SK-N-SH (cell line): ENCODE measurements around the gene BNIP3. TPM values are rescaled to one million over a fixed set of nuclear protein-coding genes. Genes with fewer than 3 reads are reported as not detected.

ENCODE experiments used
- CTCF ChIA-PET: fragments of 300-600, 350-600 bp; formaldehyde crosslinking; extraction: SDS; loops from one replicate; lab custom pipeline; 2021; lab: Yijun Ruan, JAX
- POLR2A ChIA-PET: fragments of 350-600 bp; sonication (Branson Sonifier 250); formaldehyde crosslinking; extraction: SDS; loops from one replicate; lab custom pipeline; 2020; ENCODE audit warnings: antibody characterized with exemption, inconsistent platforms; lab: Yijun Ruan, JAX
- DNase-seq: peaks from one replicate; pipeline ENCODE4 v3.0.0; 2012
- H2AFZ ChIP-seq: fragments of 200-600 bp; sonication (generic); 2 replicates; pipeline ENCODE4 v1.8.1; 2016; ENCODE audit warnings: antibody characterized with exemption, mild to moderate bottlenecking, low read depth
- H3F3A ChIP-seq: fragments of 200-600 bp; sonication (generic); replicated peaks from 2 replicates; pipeline ENCODE3; 2016; ENCODE audit warnings: antibody characterized with exemption, mild to moderate bottlenecking; ENCODE audit not compliant: insufficient read depth
- H3K27ac ChIP-seq, 2 experiments: fragments of 200-500 bp in 1 of 2; fragments of 200-600 bp in 1 of 2; sonication (Bioruptor generic) in 1 of 2; sonication (generic), shearing (Covaris generic) in 1 of 2; 2 replicates each; pipeline versions ENCODE4 v1.5.1 to v1.6.1; 2014 to 2016; ENCODE audit warnings: low read depth in 2 of 2, inconsistent platforms in 1 of 2, low read length in 1 of 2, mild to moderate bottlenecking in 1 of 2, mixed read lengths in 1 of 2
- H3K27me3 ChIP-seq: fragments of 200-600 bp; sonication (generic), shearing (Covaris generic); 2 replicates; pipeline ENCODE4 v1.6.1; 2016; ENCODE audit warnings: mixed run types; ENCODE audit not compliant: insufficient read depth
- H3K36me3 ChIP-seq, 2 experiments: fragments of 200-500 bp in 1 of 2; fragments of 200-600 bp in 1 of 2; sonication (Bioruptor generic) in 1 of 2; sonication (generic) in 1 of 2; replicated peaks in 1 of 2; 2 replicates each; pipeline versions ENCODE3 to v1.5.1; 2014 to 2016; ENCODE audit warnings: low read length in 1 of 2, mild to moderate bottlenecking in 1 of 2; ENCODE audit not compliant: insufficient read depth in 2 of 2, control insufficient read depth in 1 of 2
- H3K4me1 ChIP-seq, 2 experiments: fragments of 200-500 bp in 1 of 2; fragments of 200-600 bp in 1 of 2; sonication (Bioruptor generic) in 1 of 2; sonication (generic), shearing (Covaris generic) in 1 of 2; 2 replicates each; pipeline versions ENCODE4 v1.5.1 to v1.6.1; 2014 to 2016; ENCODE audit warnings: low read depth in 1 of 2, low read length in 1 of 2, mixed run types in 1 of 2; ENCODE audit not compliant: insufficient read depth in 2 of 2, control insufficient read depth in 1 of 2
- H3K4me2 ChIP-seq: fragments of 200-600 bp; sonication (generic), shearing (Covaris generic); 2 replicates; pipeline ENCODE4 v1.6.1; 2017; ENCODE audit warnings: mixed run types
- H3K4me3 ChIP-seq, 2 experiments: fragments of 200-500 bp in 1 of 2; fragments of 200-600 bp in 1 of 2; sonication (Bioruptor generic) in 1 of 2; sonication (generic), shearing (Covaris generic) in 1 of 2; 2 replicates each; pipeline versions ENCODE4 v1.5.1 to v1.8.1; 2014 to 2016; ENCODE audit warnings: low read depth in 2 of 2, inconsistent platforms in 1 of 2, low read length in 1 of 2, mild to moderate bottlenecking in 1 of 2, mixed read lengths in 1 of 2, moderate library complexity in 1 of 2
- H3K79me2 ChIP-seq: fragments of 200-600 bp; sonication (generic); 2 replicates; pipeline ENCODE4 v1.8.1; 2017; ENCODE audit warnings: mild to moderate bottlenecking; ENCODE audit not compliant: insufficient read depth
- H3K9ac ChIP-seq: fragments of 200-600 bp; sonication (generic); 2 replicates; pipeline ENCODE4 v1.6.1; 2017; ENCODE audit warnings: mixed run types
- H3K9me2 ChIP-seq: fragments of 200-600 bp; sonication (generic); 2 replicates; pipeline ENCODE4 v1.6.1; 2017; ENCODE audit warnings: mixed run types
- H3K9me3 ChIP-seq: fragments of 200-600 bp; sonication (generic); 2 replicates; pipeline ENCODE4 v1.6.1; 2017; ENCODE audit warnings: mixed run types, mild to moderate bottlenecking, moderate library complexity
- H4K20me1 ChIP-seq: fragments of 200-600 bp; sonication (generic); 2 replicates; pipeline ENCODE4 v1.6.1; 2017; ENCODE audit warnings: mild to moderate bottlenecking, mixed run types; ENCODE audit not compliant: insufficient read depth
- CHD2 ChIP-seq: fragments of 150-350 bp; IDR thresholded peaks from 2 replicates; pipeline ENCODE4 v1.6.1; 2018; ENCODE audit warnings: low read length; ENCODE audit not compliant: partially characterized antibody
- ELF1 ChIP-seq: IDR thresholded peaks from 2 replicates; pipeline ENCODE4 v1.4.0; 2012
- EP300 ChIP-seq, 2 experiments: IDR thresholded peaks; 2 replicates each; pipeline versions ENCODE4 v1.4.0 to v1.6.1; 2012; ENCODE audit warnings: borderline replicate concordance in 1 of 2, low read depth in 1 of 2, low read length in 1 of 2
- EZH2phosphoT487 ChIP-seq: fragments of 200-600 bp; sonication (generic); IDR thresholded peaks from 2 replicates; pipeline ENCODE4 v1.6.1; 2017; ENCODE audit warnings: low read depth, mixed run types, mild to moderate bottlenecking, antibody characterized with exemption, moderate library complexity, borderline replicate concordance
- FOXJ3 ChIP-seq: sonication (generic); formaldehyde crosslinking; IDR thresholded peaks from 2 replicates; pipeline ENCODE4 v1.5.1; 2020; ENCODE audit warnings: mild to moderate bottlenecking, missing genetic modification reagents
- FOXM1 ChIP-seq: IDR thresholded peaks from 2 replicates; pipeline ENCODE4 v1.4.0; 2012; ENCODE audit warnings: low read depth, mild to moderate bottlenecking
- GABPA ChIP-seq: IDR thresholded peaks from 2 replicates; pipeline ENCODE4 v1.4.0; 2012; ENCODE audit warnings: low read depth, mild to moderate bottlenecking
- GATA2 ChIP-seq: sonication (generic); formaldehyde crosslinking; IDR thresholded peaks from 2 replicates; pipeline ENCODE4 v1.5.0; 2020; ENCODE audit warnings: mild to moderate bottlenecking, missing genetic modification reagents
- JUND ChIP-seq: IDR thresholded peaks from 2 replicates; pipeline ENCODE4 v1.4.0; 2012
- MAX ChIP-seq: IDR thresholded peaks from 2 replicates; pipeline ENCODE4 v1.4.0; 2012; ENCODE audit warnings: low read depth
- MEF2A ChIP-seq: IDR thresholded peaks from 2 replicates; pipeline ENCODE4 v1.4.0; 2012; ENCODE audit warnings: low read depth, borderline replicate concordance
- MXI1 ChIP-seq: IDR thresholded peaks from 2 replicates; pipeline ENCODE4 v1.6.1; 2012; ENCODE audit warnings: mild to moderate bottlenecking, low read depth, low read length, improper control_type of control experiment
- NFIC ChIP-seq: IDR thresholded peaks from 2 replicates; pipeline ENCODE4 v1.4.0; 2012; ENCODE audit warnings: borderline replicate concordance
- NRF1 ChIP-seq: IDR thresholded peaks from 2 replicates; pipeline ENCODE4 v1.6.1; 2012; ENCODE audit warnings: low read depth, mild to moderate bottlenecking, low read length
- PBX3 ChIP-seq: IDR thresholded peaks from 2 replicates; pipeline ENCODE4; 2012
- POLR2AphosphoS5 ChIP-seq: IDR thresholded peaks from 2 replicates; pipeline ENCODE4 v1.6.1; 2012; ENCODE audit warnings: low read depth, low read length
- RAD21 ChIP-seq: IDR thresholded peaks from 2 replicates; pipeline ENCODE4 v1.6.1; 2012; ENCODE audit warnings: mild to moderate bottlenecking, low read length
- RCOR1 ChIP-seq: fragments of 150-350 bp; IDR thresholded peaks from 2 replicates; pipeline ENCODE4 v1.6.1; 2017; ENCODE audit warnings: antibody characterized with exemption, low read length
- RFX5 ChIP-seq: IDR thresholded peaks from 2 replicates; pipeline ENCODE4 v1.6.1; 2012; ENCODE audit warnings: mild to moderate bottlenecking, improper control_type of control experiment, low read length
- RXRA ChIP-seq: IDR thresholded peaks from 2 replicates; pipeline ENCODE4 v1.4.0; 2012; ENCODE audit warnings: low read depth, mild to moderate bottlenecking, borderline replicate concordance
- SIN3A ChIP-seq: IDR thresholded peaks from 2 replicates; pipeline ENCODE4 v1.6.1; 2012; ENCODE audit warnings: low read depth, mild to moderate bottlenecking, low read length, moderate library complexity, borderline replicate concordance
- TAF1 ChIP-seq: IDR thresholded peaks from 2 replicates; pipeline ENCODE4 v1.6.1; 2012; ENCODE audit warnings: low read depth, mild to moderate bottlenecking, low read length, moderate library complexity, borderline replicate concordance
- TCF12 ChIP-seq: IDR thresholded peaks from 2 replicates; pipeline ENCODE4 v1.4.0; 2012
- USF1 ChIP-seq: IDR thresholded peaks from 2 replicates; pipeline ENCODE4 v1.4.0; 2012; ENCODE audit warnings: low read depth, borderline replicate concordance
- USF2 ChIP-seq: fragments of 150-350 bp; IDR thresholded peaks from 2 replicates; pipeline ENCODE4 v1.6.1; 2017; ENCODE audit warnings: antibody characterized with exemption, low read length, low read depth, borderline replicate concordance
- YY1 ChIP-seq: IDR thresholded peaks from 2 replicates; pipeline ENCODE4 v1.4.0; 2012; ENCODE audit warnings: low read depth, mild to moderate bottlenecking
- WGBS: methylation state at CpG from one replicate; pipeline ENCODE4 v1.1.6; 2017; ENCODE audit warnings: low lambda C conversion rate; 5-methylcytosine and 5-hydroxymethylcytosine counted together
- polyA plus RNA-seq, 3 experiments: library from polyadenylated mRNA; depleted of rRNA; stranded (reverse); fragments of >200 nt; gene quantifications; 2 replicates each; pipeline ENCODE4 v1.2.3, GENCODE V29; 2012

BNIP3 gene
- polyA plus RNA-seq, 1 of the 3 experiments (the other 2 are of a cell fraction), result 40.3 TPM

GRCh38 chr10:132021504-132022143 lies 39.9 kb upstream of the BNIP3 start:
- H3K4me2 ChIP-seq, result no peak overlapping the region
- 45% methylated on average over 13 of the region's 16 CpGs for WGBS
- no peaks in the 10 kb centered on the region for H3K9me3 ChIP-seq
- no peaks in the 10 kb centered on the region for H3K79me2 ChIP-seq
- no peaks in the 10 kb centered on the region for H3K9me2 ChIP-seq
- TF ChIP-seq TAF1, result no peak
- no peak for TF ChIP-seq FOXJ3 (CRISPR knock-in tag)
- TF ChIP-seq MAX, result no peak
- TF ChIP-seq EP300 (IDR thresholded peaks at IDR 0.05; ENCODE audit: borderline replicate concordance in 1 of 2, low read depth in 1 of 2, low read length in 1 of 2), result no peak
- no peak for TF ChIP-seq NRF1
- no peak for TF ChIP-seq SIN3A
- no peak for TF ChIP-seq RXRA
- TF ChIP-seq EZH2phosphoT487, result no peak
- no peak for TF ChIP-seq FOXM1
- no peak for TF ChIP-seq JUND
- TF ChIP-seq RFX5, result no peak
- no peak for TF ChIP-seq USF1
- no peak for TF ChIP-seq POLR2AphosphoS5
- TF ChIP-seq MXI1, result no peak
- TF ChIP-seq MEF2A, result no peak
- no peak for TF ChIP-seq PBX3
- no peaks in the 10 kb centered on the region for H3K36me3 ChIP-seq
- no peak overlapping the region for H3K9ac ChIP-seq
- no peaks in the 10 kb centered on the region for H3K27me3 ChIP-seq
- H3K27ac ChIP-seq, result no peak overlapping the region
- H3K4me3 ChIP-seq, result no peak overlapping the region
- POLR2A ChIA-PET, result no interaction called here
- peaks cover 0 to 9% of the 10 kb centered on the region in 2 experiments; a peak in 1 of 4 replicates for H3K4me1 ChIP-seq
- H4K20me1 ChIP-seq, result no peaks in the 10 kb centered on the region
- H2AFZ ChIP-seq, result no peak overlapping the region
- CTCF ChIA-PET, result interaction anchor here (2.0 to 2.9 kb wide), 4 partner anchors 25 to 134 kb away, joined by 16 to 78 read pairs (median 23); no protein-coding TSS in a partner anchor
- DNase-seq, result no peak
- H3F3A ChIP-seq, result no peaks in the 10 kb centered on the region

GRCh38 chr10:132021046-132021445 lies 39.3 kb upstream of the BNIP3 start:
- Histone ChIP-seq H3K4me3 (no peak overlapping the region), H3K9ac (no peak overlapping the region), H3K4me2 (no peak overlapping the region), H3K27me3 (no peaks in the 10 kb centered on the region), H3K79me2 (no peaks in the 10 kb centered on the region), H3K9me2 (no peaks in the 10 kb centered on the region), H3K4me1 (peaks cover 0 to 9% of the 10 kb centered on the region in 2 experiments; a peak in 1 of 4 replicates), H3K9me3 (no peaks in the 10 kb centered on the region), H4K20me1 (no peaks in the 10 kb centered on the region), H3K27ac (no peak overlapping the region), H3F3A (no peaks in the 10 kb centered on the region), H3K36me3 (no peaks in the 10 kb centered on the region), H2AFZ (no peak overlapping the region)
- WGBS, result 81% methylated on average over 24 of the region's 24 CpGs
- DNase-seq, result no peak
- ChIA-PET POLR2A (no interaction called here), CTCF (interaction anchor here (1.0 to 2.7 kb wide), 3 partner anchors 14 to 122 kb away, joined by 3 to 27 read pairs (median 4); no protein-coding TSS in a partner anchor)
- TF ChIP-seq RCOR1 (no peak), GABPA (no peak), TAF1 (no peak), USF2 (no peak), TCF12 (no peak), RAD21 (no peak), ELF1 (no peak), CHD2 (no peak), MXI1 (no peak), MEF2A (no peak), PBX3 (no peak), GATA2 (no peak), NFIC (no peak), EZH2phosphoT487 (no peak), EP300 (IDR thresholded peaks at IDR 0.05; ENCODE audit: borderline replicate concordance in 1 of 2, low read depth in 1 of 2, low read length in 1 of 2) (no peak), FOXM1 (no peak), YY1 (no peak)
